Subcutaneous abdominal adipose tissue (tissue), 5 donors: ENCODE measurements around the gene DKK3.

Experiments used
- H3K27ac ChIP-seq: one replicate; pipeline ENCODE4 v1.7.0; 2013; ENCODE audit warnings: low read depth, mild to moderate bottlenecking, inconsistent platforms, low read length, moderate library complexity
- H3K27me3 ChIP-seq, 5 donors: one replicate each; pipeline ENCODE4 v1.7.0; 2013; ENCODE audit warnings: low read length in 5 of 5, inconsistent platforms in 1 of 5; ENCODE audit not compliant: control insufficient read depth in 5 of 5, insufficient read depth in 4 of 5
- H3K36me3 ChIP-seq, 5 donors: one replicate each; pipeline ENCODE4 v1.7.0; 2013; ENCODE audit warnings: low read length in 5 of 5; ENCODE audit not compliant: control insufficient read depth in 5 of 5, insufficient read depth in 5 of 5
- H3K4me1 ChIP-seq, 5 donors: one replicate each; pipeline ENCODE4 v1.7.0; 2013; ENCODE audit warnings: low read length in 5 of 5, mild to moderate bottlenecking in 3 of 5, moderate library complexity in 1 of 5; ENCODE audit not compliant: control insufficient read depth in 5 of 5, insufficient read depth in 5 of 5
- H3K4me3 ChIP-seq, 5 donors: one replicate each; pipeline ENCODE4 v1.7.0; 2013; ENCODE audit warnings: low read length in 5 of 5, low read depth in 1 of 5
- H3K9ac ChIP-seq, 5 donors: one replicate each; pipeline ENCODE4 v1.7.0; 2013; ENCODE audit warnings: low read length in 5 of 5, mild to moderate bottlenecking in 4 of 5, moderate library complexity in 3 of 5
- H3K9me3 ChIP-seq, 5 donors: one replicate each; pipeline ENCODE4 v1.7.0; 2013; ENCODE audit warnings: low read length in 5 of 5; ENCODE audit not compliant: control insufficient read depth in 5 of 5
- donor health status: healthy.
- donor health status: healthy.
- donor health status: healthy.
- donor health status: healthy.
- donor health status: healthy.

Gene DKK3

GRCh38 chr11:12017865-12018453 lies 9.5 kb upstream of the DKK3 start:
- Histone ChIP-seq H3K27me3 (peaks cover 0 to 3% (median 0%) of the 10 kb centered on the region in 5 donors), H3K4me1 (peaks cover 0 to 15% (median 12%) of the 10 kb centered on the region in 5 donors), H3K9ac (no peak overlapping the region), H3K9me3 (no peaks in the 10 kb centered on the region), H3K4me3 (no peak overlapping the region), H3K27ac (no peak overlapping the region), H3K36me3 (no peaks in the 10 kb centered on the region)

GRCh38 chr11:12017243-12017678 lies 8.8 kb upstream of the DKK3 start:
- no peak overlapping the region for H3K9ac ChIP-seq
- H3K9me3 ChIP-seq = no peaks in the 10 kb centered on the region
- peaks cover 0 to 3% (median 0%) of the 10 kb centered on the region in 5 donors for H3K27me3 ChIP-seq
- H3K27ac ChIP-seq = no peak overlapping the region
- H3K4me3 ChIP-seq = no peak overlapping the region
- H3K4me1 ChIP-seq = peaks cover 0 to 15% (median 12%) of the 10 kb centered on the region in 5 donors
- H3K36me3 ChIP-seq = no peaks in the 10 kb centered on the region

- Histone ChIP-seq H3K9me3 (no peaks in the 10 kb centered on the region), H3K4me3 (no peak overlapping the region), H3K4me1 (peaks cover 0 to 15% (median 12%) of the 10 kb centered on the region in 5 donors), H3K36me3 (no peaks in the 10 kb centered on the region), H3K27ac (no peak overlapping the region), H3K9ac (no peak overlapping the region), H3K27me3 (peaks cover 0 to 3% (median 0%) of the 10 kb centered on the region in 5 donors)
Measured at GRCh38 chr11:12016246-12016645, 7.8 kb upstream of the DKK3 start.

GRCh38 chr11:12015486-12015885 lies 7.1 kb upstream of the DKK3 start:
- H3K9me3 ChIP-seq = no peaks in the 10 kb centered on the region
- no peak overlapping the region for H3K9ac ChIP-seq
- no peak overlapping the region for H3K27ac ChIP-seq
- peaks cover 0 to 13% (median 12%) of the 10 kb centered on the region in 5 donors for H3K4me1 ChIP-seq
- no peak overlapping the region for H3K4me3 ChIP-seq
- H3K36me3 ChIP-seq = no peaks in the 10 kb centered on the region
- peaks cover 0 to 3% (median 0%) of the 10 kb centered on the region in 5 donors for H3K27me3 ChIP-seq

GRCh38 chr11:12013781-12014180 lies 5.4 kb upstream of the DKK3 start:
- Histone ChIP-seq H3K9ac (no peak overlapping the region), H3K4me1 (peaks cover 0 to 6% (median 2%) of the 10 kb centered on the region in 5 donors), H3K9me3 (no peaks in the 10 kb centered on the region), H3K36me3 (no peaks in the 10 kb centered on the region), H3K27me3 (peaks cover 0 to 14% (median 11%) of the 10 kb centered on the region in 5 donors), H3K27ac (no peak overlapping the region), H3K4me3 (no peak overlapping the region)

GRCh38 chr11:12009617-12010321 lies 1.3 kb upstream of the DKK3 start:
- Histone ChIP-seq H3K9ac (no peak overlapping the region), H3K36me3 (no peaks in the 10 kb centered on the region), H3K9me3 (no peaks in the 10 kb centered on the region), H3K27me3 (peaks cover 14 to 38% (median 35%) of the 10 kb centered on the region in 5 donors), H3K4me3 (no peak overlapping the region), H3K4me1 (peaks cover 2 to 13% (median 10%) of the 10 kb centered on the region in 5 donors), H3K27ac (no peak overlapping the region)

- H3K4me1 ChIP-seq = peaks cover 2 to 13% (median 10%) of the 10 kb centered on the region in 5 donors
- peak overlapping the region in 4 of 5 donors; percentile 34 to 57 (median 45) for H3K4me3 ChIP-seq
- no peaks in the 10 kb centered on the region for H3K9me3 ChIP-seq
- H3K36me3 ChIP-seq = no peaks in the 10 kb centered on the region
- no peak overlapping the region for H3K27ac ChIP-seq
- H3K9ac ChIP-seq = peak overlapping the region in 1 of 5 donors; percentile 20
- peaks cover 14 to 41% (median 36%) of the 10 kb centered on the region in 5 donors for H3K27me3 ChIP-seq
Measured at GRCh38 chr11:12008790-12009616, 577 bp upstream of the DKK3 start.

GRCh38 chr11:12007230-12007593 lies 1.2 kb downstream of the DKK3 start:
- H3K36me3 ChIP-seq = no peaks in the 10 kb centered on the region
- H3K27me3 ChIP-seq = peaks cover 14 to 41% (median 35%) of the 10 kb centered on the region in 5 donors
- H3K4me1 ChIP-seq = peaks cover 2 to 13% (median 10%) of the 10 kb centered on the region in 5 donors
- H3K4me3 ChIP-seq = no peak overlapping the region
- H3K27ac ChIP-seq = no peak overlapping the region
- H3K9ac ChIP-seq = no peak overlapping the region
- no peaks in the 10 kb centered on the region for H3K9me3 ChIP-seq

GRCh38 chr11:12006552-12007229 lies 1.7 kb downstream of the DKK3 start:
- peaks cover 2 to 13% (median 10%) of the 10 kb centered on the region in 5 donors for H3K4me1 ChIP-seq
- no peaks in the 10 kb centered on the region for H3K9me3 ChIP-seq
- no peak overlapping the region for H3K9ac ChIP-seq
- H3K27ac ChIP-seq = no peak overlapping the region
- H3K36me3 ChIP-seq = no peaks in the 10 kb centered on the region
- peaks cover 14 to 41% (median 35%) of the 10 kb centered on the region in 5 donors for H3K27me3 ChIP-seq
- no peak overlapping the region for H3K4me3 ChIP-seq
